ENCODE results near the gene FHL3. TPM values are rescaled to one million over a fixed set of nuclear protein-coding genes. Genes with fewer than 3 reads are reported as not detected.

The FHL3 gene
- total and polyA plus RNA-seq, 2 of the 8 experiments (the other 6 are each of a cell fraction or from before 2014, with no cell fraction given), result 14.3 to 35.6 TPM

DNA sequence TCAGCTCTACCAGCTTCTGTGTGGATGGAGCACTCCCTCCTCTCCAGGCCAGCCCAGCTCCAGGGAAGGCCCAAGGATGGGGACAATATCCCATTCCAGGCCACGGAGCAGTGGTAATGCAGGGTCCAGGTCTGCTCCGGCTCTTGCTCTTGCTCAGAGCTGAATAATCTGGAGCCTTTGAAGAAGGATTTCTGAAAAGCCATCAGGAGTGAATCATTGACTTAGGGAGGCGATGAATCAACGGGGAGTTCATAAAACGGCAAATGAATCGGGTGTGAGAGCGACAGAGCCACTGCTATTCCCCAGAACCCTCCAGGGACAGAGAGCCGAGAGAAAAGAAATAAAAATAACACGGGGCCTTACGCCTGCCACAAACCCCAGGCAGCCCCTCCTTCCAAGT lies 33.5 kb upstream of the FHL3 start:
- peaks cover 6% of the 10 kb centered on the region; the same call in 1 of the 2 replicates for H3K23me2 ChIP-seq (ENCODE audit: low read depth, low read length)
- H3K27me3 ChIP-seq (replicated peaks in 1 of 4; ENCODE audit: control insufficient read depth in 3 of 4, extremely low read depth in 1 of 4, insufficient read depth in 3 of 4, low read length in 3 of 4), result peaks cover under 1 to 8% (median 5%) of the 10 kb centered on the region in 4 experiments; a peak in 5 of 7 replicates
- peaks cover 2% of the 10 kb centered on the region; the same call in 1 of the 2 replicates for H3K79me1 ChIP-seq (ENCODE audit: low read depth, low read length)
- no peak overlapping the region for H4K91ac ChIP-seq (replicated peaks; ENCODE audit: insufficient read length, low read length)
- 90% methylated on average over 10 of the region's 10 CpGs; no CpG with 5 or more reads in 1 of the 2 experiments for WGBS, 2 experiments (ENCODE audit: extremely low coverage in 1 of 2, insufficient coverage in 1 of 2, insufficient read length in 1 of 2, insufficient replicate concordance in 2 of 2, low coverage in 1 of 2, low lambda C conversion rate in 2 of 2, missing lambda C conversion rate in 1 of 2)
- no peak overlapping the region for H2BK15ac ChIP-seq (ENCODE audit: low read length)
- no peak overlapping the region for H2BK120ac ChIP-seq (replicated peaks; ENCODE audit: low read depth, low read length)
- no peak overlapping the region for H2AK5ac ChIP-seq (ENCODE audit: low read depth, low read length)
- H3K9ac ChIP-seq (replicated peaks in 1 of 4; ENCODE audit: extremely low read depth in 1 of 4, low read depth in 3 of 4, low read length in 3 of 4), result no peak overlapping the region
- peaks cover 0 to 10% (median 0%) of the 10 kb centered on the region in 4 experiments; a peak in 1 of 8 replicates for H3K36me3 ChIP-seq (ENCODE audit: control insufficient read depth in 2 of 4, insufficient read depth in 4 of 4, low read length in 3 of 4)
- H3K27ac ChIP-seq (ENCODE audit: low read depth, low read length), result no peak overlapping the region
- no peak overlapping the region for H3K56ac ChIP-seq (replicated peaks; ENCODE audit: insufficient read length, low read depth, low read length)
- no peak overlapping the region for H2BK20ac ChIP-seq (ENCODE audit: low read length)
- no peak overlapping the region for H3K23ac ChIP-seq (ENCODE audit: insufficient read length)
- no peak overlapping the region for H4K8ac ChIP-seq (ENCODE audit: extremely low read depth, insufficient read depth, low read length)
- peaks cover 8 to 9% of the 10 kb centered on the region in 2 experiments for H4K20me1 ChIP-seq (replicated peaks in 1 of 2; ENCODE audit: control insufficient read depth in 1 of 2, insufficient read depth in 2 of 2, low read length in 2 of 2)
- H2AFZ ChIP-seq (ENCODE audit: low read length), result no peak overlapping the region
- H3K4me2 ChIP-seq (ENCODE audit: insufficient read depth in 1 of 2, low read depth in 2 of 2, low read length in 2 of 2), result no peak overlapping the region
- peaks cover 0 to 5% (median 4%) of the 10 kb centered on the region in 4 experiments; a peak in 4 of 7 replicates for H3K4me1 ChIP-seq (replicated peaks in 1 of 4; ENCODE audit: control insufficient read depth in 3 of 4, insufficient read depth in 4 of 4, low read length in 3 of 4)
- no peaks in the 10 kb centered on the region; a peak in 1 of 4 replicates for H3K9me3 ChIP-seq (ENCODE audit: insufficient read depth in 2 of 2, low read depth in 1 of 2, low read length in 1 of 2)
- H3K18ac ChIP-seq (ENCODE audit: extremely low read depth, low read length), result no peak overlapping the region
- no peak overlapping the region for H3K4ac ChIP-seq (replicated peaks; ENCODE audit: insufficient read length, low read depth, low read length)
- no peak overlapping the region for H4K5ac ChIP-seq (ENCODE audit: insufficient read length, low read depth, low read length)
- no peak overlapping the region for H3K4me3 ChIP-seq (ENCODE audit: extremely low read depth in 1 of 4, insufficient read depth in 2 of 4, low read depth in 3 of 4, low read length in 4 of 4)
- FAIRE-seq, result no peak
- DNase-seq (ENCODE audit: low read depth in 1 of 2, low spot score in 2 of 2), result no peak
- H2BK5ac ChIP-seq (ENCODE audit: low read depth, low read length), result no peak overlapping the region
- no peak overlapping the region for H3K14ac ChIP-seq (ENCODE audit: insufficient read length)
- H2BK12ac ChIP-seq (ENCODE audit: low read depth, low read length), result no peak overlapping the region
- peaks cover 0 to 8% of the 10 kb centered on the region in 2 experiments; a peak in 2 of 4 replicates for H3K79me2 ChIP-seq (ENCODE audit: control insufficient read depth in 1 of 2, insufficient read depth in 2 of 2, low read length in 2 of 2)
- POLR2A ChIA-PET (ENCODE audit: partially characterized antibody), result interaction anchor here (1.1 to 7.6 kb wide), 3 partner anchors 8 to 443 kb away, joined by 3 to 59 read pairs (median 4); partner anchors contain the start of gene POU3F1
- CTCF ChIA-PET (ENCODE audit: partially characterized antibody), result interaction anchor here (0.9 to 5.8 kb wide), 9 partner anchors 9 to 461 kb away, joined by 3 to 32 read pairs (median 7); no protein-coding TSS in a partner anchor
- no peak for TF ChIP-seq ASH2L (IDR thresholded peaks at IDR 0.05; ENCODE audit: low read length)
- TF ChIP-seq, protein P1, sequence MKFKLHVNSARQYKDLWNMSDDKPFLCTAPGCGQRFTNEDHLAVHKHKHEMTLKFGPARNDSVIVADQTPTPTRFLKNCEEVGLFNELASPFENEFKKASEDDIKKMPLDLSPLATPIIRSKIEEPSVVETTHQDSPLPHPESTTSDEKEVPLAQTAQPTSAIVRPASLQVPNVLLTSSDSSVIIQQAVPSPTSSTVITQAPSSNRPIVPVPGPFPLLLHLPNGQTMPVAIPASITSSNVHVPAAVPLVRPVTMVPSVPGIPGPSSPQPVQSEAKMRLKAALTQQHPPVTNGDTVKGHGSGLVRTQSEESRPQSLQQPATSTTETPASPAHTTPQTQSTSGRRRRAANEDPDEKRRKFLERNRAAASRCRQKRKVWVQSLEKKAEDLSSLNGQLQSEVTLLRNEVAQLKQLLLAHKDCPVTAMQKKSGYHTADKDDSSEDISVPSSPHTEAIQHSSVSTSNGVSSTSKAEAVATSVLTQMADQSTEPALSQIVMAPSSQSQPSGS (IDR thresholded peaks at IDR 0.05; ENCODE audit: low read length), result no peak
- no peak for TF ChIP-seq SP4 (IDR thresholded peaks at IDR 0.05; ENCODE audit: low read length)
